SKM-1 treated with dmso at 0.1 percent for 144 hours (cell line): Measurements from ENCODE around the gene TET1.
"Not testable (repeated sequence)": the region's sequence is repeated elsewhere in the genome, so short reads cannot be mapped to it uniquely, and the experiment has no call there.

ENCODE experiments used
- DNase-seq: peaks from one replicate; lab custom pipeline; 2025; ENCODE audit not compliant: unreplicated experiment; lab: John Stamatoyannopoulos, UW

Gene TET1

DNA sequence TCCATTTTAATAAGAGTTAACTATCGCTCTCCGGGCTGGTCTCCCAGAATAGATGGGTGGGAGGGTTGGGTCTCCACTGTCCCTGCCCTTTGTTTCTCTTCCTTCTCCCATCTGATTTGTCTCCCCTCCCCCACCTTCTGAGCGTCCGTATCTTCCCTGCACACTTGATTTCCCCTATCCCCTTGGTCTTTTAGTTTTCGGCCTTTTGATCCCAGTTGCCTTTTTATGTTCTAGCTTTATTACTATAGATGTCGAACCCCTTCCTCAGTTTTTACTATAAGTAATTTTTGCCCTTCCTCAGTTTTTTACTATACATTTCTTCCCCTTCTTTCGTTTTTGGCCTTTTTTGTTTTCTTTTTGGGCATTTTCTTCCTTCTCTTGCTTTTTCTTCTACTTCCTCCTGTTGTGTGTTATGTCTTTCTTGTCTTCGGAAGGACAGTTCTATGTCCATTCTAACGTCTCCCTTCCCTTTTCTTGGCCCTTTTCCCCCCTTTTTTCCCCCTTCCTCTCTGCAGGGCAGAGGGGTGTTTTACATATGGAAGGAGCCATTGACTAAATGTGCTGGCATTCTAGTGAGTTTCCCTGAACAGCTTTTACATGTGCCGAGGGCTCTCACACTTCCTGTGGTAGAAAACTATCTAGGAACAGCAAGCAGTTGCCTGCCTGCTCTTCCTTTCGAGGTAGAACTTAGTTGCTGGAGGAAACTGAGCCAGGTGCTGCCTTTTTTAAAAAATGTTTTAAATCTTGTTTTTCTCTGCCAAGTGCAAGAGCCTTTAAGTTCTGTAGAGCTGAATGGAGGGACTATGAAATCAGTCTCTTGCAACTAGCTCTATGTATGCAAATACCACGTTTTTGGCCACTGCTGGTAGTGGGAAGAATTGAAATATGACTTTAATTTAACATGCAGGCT, 2.8 kb downstream of the TET1 start:
- DNase-seq: no peak

DNA sequence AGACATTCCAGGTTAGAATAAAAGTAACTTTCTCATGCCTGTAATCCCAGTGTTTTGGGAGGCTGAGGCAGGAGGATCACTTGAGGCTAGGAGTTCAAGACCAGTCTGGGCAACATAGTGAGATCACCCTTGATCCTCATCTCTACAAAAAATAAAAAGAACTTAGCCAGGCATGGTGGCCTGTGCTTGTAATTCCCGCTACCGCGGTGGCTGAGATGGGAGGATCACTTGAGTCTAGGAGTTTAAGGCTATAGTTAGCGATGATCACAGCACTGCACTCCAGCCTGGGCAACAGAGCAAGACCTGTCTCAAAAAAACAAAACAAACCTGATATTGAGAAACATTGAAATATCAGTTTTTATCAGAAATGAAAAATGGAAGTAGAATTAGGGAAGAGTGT, 4.6 kb downstream of the TET1 start:
- DNase-seq: no peak

DNA sequence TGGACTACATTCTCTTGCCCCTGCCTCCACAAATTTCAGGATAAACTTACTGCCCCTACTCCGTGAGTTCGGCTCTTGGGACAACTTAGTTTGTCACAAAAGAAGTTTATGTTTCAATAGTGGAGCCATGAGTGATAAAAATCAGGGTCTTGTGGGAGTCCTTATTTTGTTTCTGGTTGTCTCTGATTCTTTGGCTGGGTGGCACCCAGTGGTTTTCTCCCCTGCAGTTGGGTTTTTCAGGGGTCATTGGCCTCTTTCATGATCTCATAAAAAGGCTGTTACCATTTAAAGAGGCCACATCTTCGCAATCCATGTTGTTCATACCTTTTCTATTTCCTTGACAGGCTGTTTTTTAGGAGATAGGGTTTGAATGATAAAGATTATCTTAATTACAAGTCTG, 5.5 kb downstream of the TET1 start:
- no peak for DNase-seq

- no peak for DNase-seq
Measured at GRCh38 chr10:68566351-68566750, 6.2 kb downstream of the TET1 start.

DNA sequence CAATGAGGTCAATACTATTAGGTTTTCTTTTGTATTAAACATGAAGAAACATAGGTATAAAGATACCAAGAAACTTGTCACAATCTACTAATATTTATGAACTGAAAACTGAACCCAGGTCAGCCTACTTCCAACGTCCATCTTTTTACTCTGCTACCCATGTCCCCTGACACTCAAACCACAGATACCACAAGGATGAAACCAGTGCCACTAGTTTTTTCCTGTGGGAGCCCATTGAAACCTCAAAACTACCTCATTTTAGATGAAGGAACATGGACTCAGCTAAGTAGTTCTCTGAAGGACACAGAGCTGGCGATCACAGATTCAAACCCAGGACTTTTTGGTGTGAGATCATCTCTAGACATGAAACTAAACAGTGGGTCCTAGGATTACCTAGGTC, 6.8 kb downstream of the TET1 start:
- no peak for DNase-seq

DNA sequence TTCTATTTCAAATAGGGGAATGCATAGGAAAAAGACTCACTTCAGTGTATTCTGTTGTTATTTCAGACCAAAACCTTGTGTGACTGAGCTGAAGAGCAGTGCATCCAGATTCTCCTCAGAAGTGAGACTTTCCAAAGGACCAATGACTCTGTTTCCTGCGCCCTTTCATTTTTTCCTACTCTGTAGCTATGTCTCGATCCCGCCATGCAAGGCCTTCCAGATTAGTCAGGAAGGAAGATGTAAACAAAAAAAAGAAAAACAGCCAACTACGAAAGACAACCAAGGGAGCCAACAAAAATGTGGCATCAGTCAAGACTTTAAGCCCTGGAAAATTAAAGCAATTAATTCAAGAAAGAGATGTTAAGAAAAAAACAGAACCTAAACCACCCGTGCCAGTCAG, 12.0 kb downstream of the TET1 start:
- DNase-seq: no peak

GRCh38 chr10:68574051-68574450, 13.9 kb downstream of the TET1 start:
- no peak for DNase-seq

DNA sequence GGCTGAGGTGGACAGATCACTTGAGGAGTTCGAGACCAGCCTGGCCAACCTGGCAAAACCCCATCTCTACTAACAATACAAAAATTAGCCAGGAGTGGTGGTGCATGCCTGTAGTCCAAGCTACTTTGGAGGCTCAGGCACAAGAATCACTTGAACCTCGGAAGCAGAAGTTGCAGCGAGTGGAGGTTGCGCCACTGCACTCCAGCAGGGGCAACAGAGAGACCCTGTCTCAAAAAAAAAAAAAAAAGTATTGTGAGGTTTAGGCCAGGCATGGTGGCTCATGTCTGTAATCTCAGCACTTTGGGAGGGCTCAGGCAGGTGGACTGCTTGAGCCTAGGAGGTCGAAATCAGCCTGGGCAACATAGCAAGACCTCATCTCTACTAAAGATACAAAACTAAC, 16.0 kb downstream of the TET1 start:
- DNase-seq: no peak

- DNase-seq: no peak
Measured at GRCh38 chr10:68578974-68579373, 18.8 kb downstream of the TET1 start.

DNA sequence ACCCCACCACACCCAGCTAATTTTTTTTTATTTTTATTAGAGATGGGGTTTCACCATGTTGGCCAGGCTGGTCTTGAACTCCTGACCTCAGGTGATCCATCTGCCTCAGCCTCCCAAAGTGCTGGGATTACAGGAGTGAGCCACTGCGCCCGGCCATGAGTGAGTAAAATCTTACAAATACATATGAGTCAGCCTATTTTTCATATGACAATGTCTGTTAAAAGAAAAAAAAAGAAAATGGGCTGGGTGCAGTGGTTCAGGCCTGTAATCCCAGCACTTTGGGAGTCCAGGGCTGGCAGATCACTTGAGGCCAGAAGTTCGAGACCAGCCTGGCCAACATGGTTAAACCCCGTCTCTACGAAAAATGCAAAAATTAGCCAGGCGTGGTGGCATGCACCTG, 24.1 kb downstream of the TET1 start:
- not testable (repeated sequence) for DNase-seq

- DNase-seq: no peak
Measured at GRCh38 chr10:68586606-68587305, 26.6 kb downstream of the TET1 start.

- DNase-seq: no peak
Measured at GRCh38 chr10:68594405-68594804, 34.3 kb downstream of the TET1 start.

GRCh38 chr10:68595513-68595912, 35.4 kb downstream of the TET1 start:
- DNase-seq: no peak

DNA sequence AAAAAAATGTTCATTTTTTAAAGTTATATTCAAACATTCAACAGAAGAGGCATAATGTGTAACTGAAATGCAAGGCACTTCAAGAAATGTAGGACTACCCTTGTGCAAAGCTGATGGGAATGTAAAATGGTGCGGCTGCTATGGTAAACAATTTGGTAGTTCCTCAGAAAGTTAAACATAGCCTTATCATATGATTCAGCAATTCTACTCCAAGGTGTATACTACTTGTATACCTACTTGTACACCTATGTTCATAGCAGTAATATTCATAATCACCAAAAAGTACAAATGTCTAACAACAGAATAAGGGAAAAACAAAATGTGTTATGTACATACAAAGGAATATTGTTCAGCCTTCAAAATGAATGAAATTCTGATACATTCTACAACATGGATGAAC, 37.3 kb downstream of the TET1 start:
- DNase-seq: no peak

GRCh38 chr10:68598978-68599770, 39.0 kb downstream of the TET1 start:
- DNase-seq: no peak

GRCh38 chr10:68599771-68600040, 39.6 kb downstream of the TET1 start:
- DNase-seq: no peak

GRCh38 chr10:68600041-68600778, 40.1 kb downstream of the TET1 start:
- no peak for DNase-seq

DNA sequence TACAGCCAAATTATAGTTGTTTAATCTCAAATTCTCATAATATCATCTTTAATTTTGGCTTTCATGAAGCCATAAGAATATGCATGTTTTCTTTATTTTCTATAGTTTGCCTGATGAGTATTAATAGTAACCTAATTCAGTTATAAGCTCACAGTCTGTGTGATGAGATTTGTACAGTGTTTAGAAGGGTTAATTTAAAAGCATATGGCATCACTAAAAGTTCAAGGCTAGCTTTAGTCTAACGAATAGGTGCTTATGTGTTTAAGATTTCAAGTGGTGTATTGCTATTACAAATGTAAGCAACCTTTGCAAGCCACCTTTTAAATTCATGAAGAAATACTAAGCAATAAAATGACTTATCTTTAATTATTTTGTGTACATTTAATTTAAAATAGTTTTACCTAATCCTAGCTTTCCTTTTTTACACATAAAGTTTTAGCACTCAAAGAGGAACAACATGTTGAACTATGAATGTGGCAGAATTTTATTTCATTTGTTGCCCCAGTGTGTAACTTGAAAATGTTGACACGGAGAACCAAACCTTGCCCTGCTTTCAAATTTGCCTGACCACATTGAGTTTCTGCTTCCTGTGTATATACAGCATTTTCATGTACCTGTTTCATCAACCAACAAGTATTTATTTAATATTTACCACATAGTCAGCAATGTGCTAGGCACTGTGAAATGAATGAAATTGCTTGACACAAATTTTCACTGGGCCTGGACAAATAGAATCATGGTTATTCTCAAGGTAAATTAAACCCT, 41.5 kb downstream of the TET1 start:
- DNase-seq: no peak

- DNase-seq: no peak
Measured at GRCh38 chr10:68602434-68602833, 42.3 kb downstream of the TET1 start.

DNA sequence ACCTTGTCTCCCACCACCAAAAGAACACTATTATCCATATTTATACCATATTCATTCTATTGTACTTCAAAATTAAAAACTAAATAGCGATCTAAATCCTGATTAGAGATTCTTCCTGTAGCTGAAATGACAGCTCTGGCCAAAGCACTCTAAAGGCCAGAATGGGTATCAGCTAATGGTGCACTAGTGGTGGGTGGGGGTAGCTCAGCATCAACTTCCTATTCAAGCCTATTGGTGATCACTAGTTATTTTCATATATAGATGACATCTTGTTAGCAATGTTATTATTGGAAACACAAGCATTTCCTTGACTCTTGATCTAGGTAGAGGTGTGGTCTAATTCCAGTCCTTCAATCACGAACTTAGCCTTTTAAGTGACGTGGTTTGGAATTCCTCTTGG, 43.6 kb downstream of the TET1 start:
- DNase-seq: no peak
